ENCODE results near the gene TACC2. TPM values are rescaled to one million over a fixed set of nuclear protein-coding genes. Genes with fewer than 3 reads are reported as not detected.

Gene TACC2
- total RNA-seq, 1 donor from 2014 or later = 13.4 TPM

GRCh38 chr10:122261584-122261983 lies 272.6 kb downstream of the TACC2 start:
- Histone ChIP-seq H3K36me3 (ENCODE audit: control insufficient read depth, insufficient read depth, low read length) (peaks cover 2% of the 10 kb centered on the region), H3K27me3 (ENCODE audit: control insufficient read depth, insufficient read depth, low read length) (no peaks in the 10 kb centered on the region), H3K4me3 (ENCODE audit: low read depth, low read length) (no peak overlapping the region)
- TF ChIP-seq, protein P1, sequence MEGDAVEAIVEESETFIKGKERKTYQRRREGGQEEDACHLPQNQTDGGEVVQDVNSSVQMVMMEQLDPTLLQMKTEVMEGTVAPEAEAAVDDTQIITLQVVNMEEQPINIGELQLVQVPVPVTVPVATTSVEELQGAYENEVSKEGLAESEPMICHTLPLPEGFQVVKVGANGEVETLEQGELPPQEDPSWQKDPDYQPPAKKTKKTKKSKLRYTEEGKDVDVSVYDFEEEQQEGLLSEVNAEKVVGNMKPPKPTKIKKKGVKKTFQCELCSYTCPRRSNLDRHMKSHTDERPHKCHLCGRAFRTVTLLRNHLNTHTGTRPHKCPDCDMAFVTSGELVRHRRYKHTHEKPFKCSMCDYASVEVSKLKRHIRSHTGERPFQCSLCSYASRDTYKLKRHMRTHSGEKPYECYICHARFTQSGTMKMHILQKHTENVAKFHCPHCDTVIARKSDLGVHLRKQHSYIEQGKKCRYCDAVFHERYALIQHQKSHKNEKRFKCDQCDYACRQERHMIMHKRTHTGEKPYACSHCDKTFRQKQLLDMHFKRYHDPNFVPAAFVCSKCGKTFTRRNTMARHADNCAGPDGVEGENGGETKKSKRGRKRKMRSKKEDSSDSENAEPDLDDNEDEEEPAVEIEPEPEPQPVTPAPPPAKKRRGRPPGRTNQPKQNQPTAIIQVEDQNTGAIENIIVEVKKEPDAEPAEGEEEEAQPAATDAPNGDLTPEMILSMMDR (IDR thresholded peaks at IDR 0.05; ENCODE audit: insufficient read depth, low read length, severe bottlenecking) = no peak
- FAIRE-seq = no peak
- no peak for DNase-seq (ENCODE audit: low read depth)

DNA sequence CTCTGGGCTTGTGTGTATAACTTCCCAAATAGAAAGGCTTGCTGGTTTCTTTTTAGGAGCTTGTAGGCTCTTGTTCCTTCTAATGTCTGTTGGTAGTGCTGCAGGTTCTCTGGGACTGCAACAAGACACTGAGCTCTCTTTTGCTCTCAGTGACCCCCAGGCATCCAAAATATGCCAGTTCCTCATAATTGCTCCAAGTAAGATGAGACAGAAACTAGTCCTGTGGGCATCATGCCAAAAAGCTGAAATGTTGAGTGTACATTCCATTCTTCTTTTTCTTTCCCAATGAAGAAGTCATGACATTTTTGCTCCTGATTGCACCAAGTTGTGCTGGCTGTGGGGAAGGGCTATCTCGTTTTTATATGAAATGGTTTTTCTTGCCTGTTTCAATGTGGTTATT lies 275.0 kb downstream of the TACC2 start:
- DNase-seq (ENCODE audit: low read depth) = peak; percentile 53
- FAIRE-seq = no peak
- Histone ChIP-seq H3K4me3 (ENCODE audit: low read depth, low read length) (no peak overlapping the region), H3K36me3 (ENCODE audit: control insufficient read depth, insufficient read depth, low read length) (peaks cover 2% of the 10 kb centered on the region), H3K27me3 (ENCODE audit: control insufficient read depth, insufficient read depth, low read length) (no peaks in the 10 kb centered on the region)
- TF ChIP-seq, protein P1 (IDR thresholded peaks at IDR 0.05; ENCODE audit: insufficient read depth, low read length, severe bottlenecking) = no peak

- peak; percentile 7 for DNase-seq (ENCODE audit: low read depth)
- Histone ChIP-seq H3K4me3 (ENCODE audit: low read depth, low read length) (no peak overlapping the region), H3K27me3 (ENCODE audit: control insufficient read depth, insufficient read depth, low read length) (no peaks in the 10 kb centered on the region), H3K36me3 (ENCODE audit: control insufficient read depth, insufficient read depth, low read length) (peaks cover 2% of the 10 kb centered on the region)
- TF ChIP-seq, protein P1 (IDR thresholded peaks at IDR 0.05; ENCODE audit: insufficient read depth, low read length, severe bottlenecking) = no peak
- no peak for FAIRE-seq
These were observed 275.5 kb downstream of the TACC2 start for GRCh38 chr10:122264436-122264835.

DNA sequence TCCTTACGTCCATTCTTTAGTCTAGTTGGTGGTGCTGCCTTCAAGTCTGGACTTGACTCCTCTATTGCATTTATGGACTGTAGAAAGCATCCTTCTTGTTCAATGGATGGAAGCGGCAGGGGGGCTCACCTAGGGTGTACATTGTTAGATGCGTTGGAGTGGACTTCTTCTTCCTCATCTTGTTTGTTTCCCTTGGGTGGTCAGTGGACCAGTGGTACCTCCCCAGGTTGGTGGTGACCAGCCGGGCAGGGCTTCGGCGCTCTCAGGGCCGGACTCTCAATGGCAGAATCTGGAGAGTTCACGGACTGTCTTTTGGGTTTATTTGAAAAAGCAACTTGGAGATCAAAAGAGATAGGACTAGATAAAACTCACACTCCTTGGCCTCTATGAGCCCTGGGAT lies 276.0 kb downstream of the TACC2 start:
- Histone ChIP-seq H3K36me3 (ENCODE audit: control insufficient read depth, insufficient read depth, low read length) (peaks cover 2% of the 10 kb centered on the region), H3K4me3 (ENCODE audit: low read depth, low read length) (no peak overlapping the region), H3K27me3 (ENCODE audit: control insufficient read depth, insufficient read depth, low read length) (no peaks in the 10 kb centered on the region)
- DNase-seq (ENCODE audit: low read depth) = no peak
- TF ChIP-seq, protein P1 (IDR thresholded peaks at IDR 0.05; ENCODE audit: insufficient read depth, low read length, severe bottlenecking) = no peak
- no peak for FAIRE-seq

GRCh38 chr10:122265896-122266295 lies 276.9 kb downstream of the TACC2 start:
- TF ChIP-seq, protein P1 (IDR thresholded peaks at IDR 0.05; ENCODE audit: insufficient read depth, low read length, severe bottlenecking) = no peak
- Histone ChIP-seq H3K4me3 (ENCODE audit: low read depth, low read length) (no peak overlapping the region), H3K27me3 (ENCODE audit: control insufficient read depth, insufficient read depth, low read length) (no peaks in the 10 kb centered on the region), H3K36me3 (ENCODE audit: control insufficient read depth, insufficient read depth, low read length) (peaks cover 2% of the 10 kb centered on the region)
- no peak for DNase-seq (ENCODE audit: low read depth)
- FAIRE-seq = no peak
